Endothelial cell of umbilical vein (primary cell): ENCODE results near the gene KCNQ5. TPM values are rescaled to one million over a fixed set of nuclear protein-coding genes. Genes with fewer than 3 reads are reported as not detected.

Source experiments
- BruUV-seq: library from RNA; stranded (reverse); fragments of 400-500 nt; replicated peaks from 2 replicates; lab custom pipeline; 2021; lab: Mats Ljungman, UMichigan
- CTCF ChIA-PET: fragments of 300-600, 350-600 bp; sonication (Branson Sonifier 250); formaldehyde crosslinking; loops from one replicate; lab custom pipeline; 2021; ENCODE audit warnings: antibody characterized with exemption, inconsistent platforms; lab: Charles Lee
- POLR2A ChIA-PET: fragments of 300-600, 350-600 bp; sonication (Branson Sonifier 250); formaldehyde crosslinking; loops from one replicate; lab custom pipeline; 2021; ENCODE audit warnings: antibody characterized with exemption, inconsistent platforms; lab: Charles Lee
- DNase-seq: peaks from one replicate; pipeline ENCODE4 v3.0.0-alpha.2; 2011; ENCODE audit warnings: low read depth, low spot score
- FAIRE-seq: peaks from 2 replicates; lab custom pipeline; 2011; peaks lifted over from hg19 to GRCh38; lab: Jason Lieb, UNC
- H2AFZ ChIP-seq: 2 replicates; pipeline ENCODE4 v1.6.0; 2012; ENCODE audit warnings: low read depth, low read length, control low read depth, inconsistent platforms
- H3K27ac ChIP-seq: 2 replicates; pipeline ENCODE4 v1.5.1; 2011; ENCODE audit warnings: low read depth, mild to moderate bottlenecking, control low read depth, low read length, moderate library complexity; ENCODE audit not compliant: insufficient read depth
- H3K27me3 ChIP-seq, 2 experiments: 2 replicates each; pipeline versions ENCODE4 v1.6.0 to v1.6.1; 2011; ENCODE audit warnings: low read length in 2 of 2, mixed read lengths in 1 of 2; ENCODE audit not compliant: control insufficient read depth in 2 of 2, insufficient read depth in 2 of 2
- H3K36me3 ChIP-seq, 2 experiments: 2 replicates in 1 of 2; 3 replicates in 1 of 2; pipeline ENCODE4 v1.5.1; 2011; ENCODE audit warnings: low read length in 2 of 2, mild to moderate bottlenecking in 1 of 2, moderate library complexity in 1 of 2; ENCODE audit not compliant: control insufficient read depth in 2 of 2, insufficient read depth in 2 of 2; ENCODE audit errors: extremely low read depth in 1 of 2
- H3K4me1 ChIP-seq: 3 replicates; pipeline ENCODE4 v1.5.1; 2011; ENCODE audit warnings: mild to moderate bottlenecking, low read length; ENCODE audit not compliant: control insufficient read depth, insufficient read depth; ENCODE audit errors: extremely low read depth
- H3K4me2 ChIP-seq: 2 replicates; pipeline ENCODE4 v1.6.1; 2011; ENCODE audit warnings: low read length, control low read depth, mixed read lengths; ENCODE audit not compliant: insufficient read depth
- H3K4me3 ChIP-seq, 3 experiments: fragments of 200-600 bp in 1 of 3; sonication (generic), shearing (Covaris generic) in 1 of 3; replicated peaks in 1 of 3; 2 replicates each; pipeline ENCODE4 v1.5.1; 2011 to 2016; ENCODE audit warnings: control low read depth in 3 of 3, low read length in 3 of 3, mild to moderate bottlenecking in 2 of 3, inconsistent platforms in 1 of 3, low read depth in 1 of 3, moderate library complexity in 1 of 3; ENCODE audit not compliant: insufficient read depth in 1 of 3
- H3K79me2 ChIP-seq: 2 replicates; pipeline ENCODE4 v1.6.0; 2012; ENCODE audit warnings: low read length, inconsistent platforms; ENCODE audit not compliant: control insufficient read depth, insufficient read depth
- H3K9ac ChIP-seq: replicated peaks from 2 replicates; pipeline ENCODE3; 2011; ENCODE audit warnings: low read length, control low read depth; ENCODE audit not compliant: insufficient read depth; ENCODE audit errors: extremely low read depth
- H3K9me1 ChIP-seq: replicated peaks from 3 replicates; pipeline ENCODE4 v1.6.0; 2011; ENCODE audit warnings: mild to moderate bottlenecking, low read length; ENCODE audit not compliant: control insufficient read depth, insufficient read depth; ENCODE audit errors: extremely low read depth
- H3K9me3 ChIP-seq: replicated peaks from 2 replicates; pipeline ENCODE4 v1.5.1; 2012; ENCODE audit warnings: low read length, inconsistent platforms; ENCODE audit not compliant: control insufficient read depth, insufficient read depth
- H4K20me1 ChIP-seq: replicated peaks from 2 replicates; pipeline ENCODE3; 2011; ENCODE audit warnings: mild to moderate bottlenecking, low read length; ENCODE audit not compliant: control insufficient read depth, insufficient read depth; ENCODE audit errors: extremely low read depth
- CTCF ChIP-seq, 2 donors: IDR thresholded peaks; 1 replicate in 1 of 2; 2 replicates in 1 of 2; pipeline ENCODE4 v1.5.1; 2011; ENCODE audit warnings: low read length in 2 of 2, mild to moderate bottlenecking in 2 of 2, moderate library complexity in 2 of 2, control low read depth in 1 of 2, inconsistent platforms in 1 of 2, low read depth in 1 of 2; ENCODE audit not compliant: insufficient read depth in 1 of 2; ENCODE audit errors: extremely low read depth in 1 of 2
- EZH2 ChIP-seq: IDR thresholded peaks from 2 replicates; pipeline ENCODE4 v1.6.1; 2012; ENCODE audit warnings: borderline replicate concordance, low read depth, mild to moderate bottlenecking, moderate library complexity, low read length, inconsistent platforms; ENCODE audit not compliant: severe bottlenecking
- FOS ChIP-seq: IDR thresholded peaks from 2 replicates; pipeline ENCODE4 v1.6.1; 2011; ENCODE audit warnings: mild to moderate bottlenecking, low read length, moderate library complexity, borderline replicate concordance; ENCODE audit not compliant: insufficient read depth
- GATA2 ChIP-seq: IDR thresholded peaks from 2 replicates; pipeline ENCODE4 v1.7.0; 2011; ENCODE audit warnings: low read depth, mild to moderate bottlenecking, moderate library complexity, mixed read lengths, low read length; ENCODE audit not compliant: insufficient read length, insufficient read depth
- JUN ChIP-seq: IDR thresholded peaks from 2 replicates; pipeline ENCODE4 v1.6.1; 2011; ENCODE audit warnings: borderline replicate concordance, low read depth; ENCODE audit not compliant: insufficient read length, insufficient read depth
- MAX ChIP-seq: IDR thresholded peaks from 2 replicates; pipeline ENCODE4 v1.6.1; 2011; ENCODE audit not compliant: insufficient read depth, insufficient read length
- MYC ChIP-seq: IDR thresholded peaks from one replicate; pipeline ENCODE4 v1.6.1; 2011; ENCODE audit warnings: mild to moderate bottlenecking, low read depth, low read length
- POLR2A ChIP-seq: IDR thresholded peaks from 2 replicates; pipeline ENCODE4 v1.6.1; 2012; ENCODE audit warnings: low read depth, mild to moderate bottlenecking, control low read depth, low read length
- POLR2AphosphoS5 ChIP-seq: IDR thresholded peaks from 2 replicates; pipeline ENCODE4 v1.6.1; 2012; ENCODE audit warnings: low read depth, mild to moderate bottlenecking, control low read depth, low read length, moderate library complexity; ENCODE audit not compliant: insufficient read depth
- dilution Hi-C: fragments of 300-500 bp; cut with MboI; formaldehyde crosslinking; loops from one replicate; pipeline ENCODE4 v1.15.0; 2019; ENCODE audit warnings: low sequenced_read_pairs; ENCODE audit not compliant: extremely low pct_ligation_motif_present
- intact Hi-C: fragments of 100-400 bp; cut with micrococcal nuclease; formaldehyde crosslinking; loops from one replicate; pipeline ENCODE4 v1.10.0; 2022
- polyA plus RNA-seq, 4 experiments: library from polyadenylated mRNA; depleted of rRNA in 3 of 4; stranded (reverse) in 3 of 4; unstranded in 1 of 4; fragments of >200 nt; gene quantifications; 2 replicates each; pipeline versions ENCODE4 v1.2.1 to v1.2.3, GENCODE V29; 2011 to 2012; ENCODE audit warnings: missing spikeins in 1 of 4
- total RNA-seq: library from RNA; stranded (reverse); gene quantifications from 2 replicates; pipeline ENCODE4 v1.2.3, GENCODE V29; 2021

Gene KCNQ5
- total and polyA plus RNA-seq, 2 donors (not counting 3 experiments of a cell fraction or from before 2014, with no cell fraction given): 0.22 TPM; not detected in 1

GRCh38 chr6:73200735-73201134 lies 578.9 kb downstream of the KCNQ5 start:
- Histone ChIP-seq H3K9me3 (no peaks in the 10 kb centered on the region), H3K9ac (no peak overlapping the region), H3K4me1 (no peaks in the 10 kb centered on the region), H4K20me1 (no peaks in the 10 kb centered on the region), H2AFZ (no peak overlapping the region), H3K4me2 (no peak overlapping the region), H3K27me3 (peaks cover 0 to 2% of the 10 kb centered on the region in 2 experiments), H3K4me3 (no peak overlapping the region), H3K27ac (no peak overlapping the region), H3K36me3 (no peaks in the 10 kb centered on the region), H3K9me1 (no peaks in the 10 kb centered on the region), H3K79me2 (no peaks in the 10 kb centered on the region)
- no peak for FAIRE-seq
- intact Hi-C loops: no loop called here
- POLR2A ChIA-PET: no interaction called here
- DNase-seq: no peak
- dilution Hi-C loops: no loop called here
- TF ChIP-seq EZH2 (no peak), POLR2AphosphoS5 (no peak), POLR2A (no peak), FOS (no peak), CTCF (IDR thresholded peaks at IDR 0.05; ENCODE audit: extremely low read depth in 1 of 2, insufficient read depth in 1 of 2, low read depth in 1 of 2, low read length in 2 of 2) (no peak), JUN (no peak), MYC (no peak), GATA2 (no peak), MAX (no peak)
- CTCF ChIA-PET: interaction anchor here (0.9 kb wide), 1 partner anchor 12 kb away, joined by 5 read pairs; no protein-coding TSS in a partner anchor
- no TSS peak for BruUV-seq
